ENCODE results near the gene MYL9.

Gene MYL9

DNA sequence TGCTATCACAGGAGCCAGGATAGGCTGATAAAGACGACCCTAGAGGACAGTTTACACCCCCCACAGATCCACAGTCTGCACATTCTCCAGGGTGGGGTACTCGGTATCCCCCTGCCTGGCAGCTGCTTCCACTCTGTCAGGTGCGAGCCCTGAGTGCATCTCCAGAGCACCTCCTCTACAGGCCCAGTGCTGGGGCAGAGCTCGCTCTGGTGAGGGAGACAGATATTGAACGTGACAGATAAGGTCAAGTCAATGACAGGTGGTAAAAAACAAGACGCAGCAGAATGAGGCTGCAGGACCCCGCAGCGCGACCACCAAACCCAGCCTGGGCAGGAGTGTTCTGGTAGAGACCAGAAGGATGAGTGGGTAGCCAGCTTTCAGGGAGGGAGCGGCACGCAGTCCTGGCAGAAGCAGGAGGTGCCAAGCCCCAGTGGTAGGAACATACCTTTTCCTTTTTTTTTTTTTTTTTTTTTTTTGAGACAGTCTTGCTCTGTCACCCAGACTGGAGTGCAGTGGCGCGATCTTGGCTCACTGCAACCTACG, 12.4 kb upstream of the MYL9 start:
- DNase-seq = no peak

DNA sequence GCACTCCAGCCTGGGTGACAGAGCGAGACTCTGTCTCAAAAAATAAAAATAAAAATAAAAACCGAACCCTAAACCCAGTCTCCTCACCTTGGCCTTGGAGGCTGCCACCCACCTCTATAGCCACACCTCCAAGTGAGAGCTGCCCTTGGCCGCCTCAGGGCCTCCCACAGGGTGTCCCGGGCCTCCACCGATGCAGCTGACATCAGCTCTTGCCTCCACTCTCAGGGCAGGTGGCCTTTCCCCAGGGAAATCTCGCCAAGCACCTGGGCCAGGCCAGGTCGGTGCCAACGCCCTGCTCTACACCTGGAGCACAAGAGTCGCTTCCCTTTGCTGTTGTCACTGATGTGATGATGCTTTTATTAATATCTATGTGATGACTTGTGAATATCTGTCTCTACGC, 8.9 kb upstream of the MYL9 start:
- H3K27me3 ChIP-seq (ENCODE audit: insufficient read depth, low read depth, severe bottlenecking) = no peaks in the 10 kb centered on the region
- DNase-seq = no peak
- TF ChIP-seq, protein P1, sequence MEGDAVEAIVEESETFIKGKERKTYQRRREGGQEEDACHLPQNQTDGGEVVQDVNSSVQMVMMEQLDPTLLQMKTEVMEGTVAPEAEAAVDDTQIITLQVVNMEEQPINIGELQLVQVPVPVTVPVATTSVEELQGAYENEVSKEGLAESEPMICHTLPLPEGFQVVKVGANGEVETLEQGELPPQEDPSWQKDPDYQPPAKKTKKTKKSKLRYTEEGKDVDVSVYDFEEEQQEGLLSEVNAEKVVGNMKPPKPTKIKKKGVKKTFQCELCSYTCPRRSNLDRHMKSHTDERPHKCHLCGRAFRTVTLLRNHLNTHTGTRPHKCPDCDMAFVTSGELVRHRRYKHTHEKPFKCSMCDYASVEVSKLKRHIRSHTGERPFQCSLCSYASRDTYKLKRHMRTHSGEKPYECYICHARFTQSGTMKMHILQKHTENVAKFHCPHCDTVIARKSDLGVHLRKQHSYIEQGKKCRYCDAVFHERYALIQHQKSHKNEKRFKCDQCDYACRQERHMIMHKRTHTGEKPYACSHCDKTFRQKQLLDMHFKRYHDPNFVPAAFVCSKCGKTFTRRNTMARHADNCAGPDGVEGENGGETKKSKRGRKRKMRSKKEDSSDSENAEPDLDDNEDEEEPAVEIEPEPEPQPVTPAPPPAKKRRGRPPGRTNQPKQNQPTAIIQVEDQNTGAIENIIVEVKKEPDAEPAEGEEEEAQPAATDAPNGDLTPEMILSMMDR (IDR thresholded peaks at IDR 0.05; ENCODE audit: low read depth, low read length) = no peak
- H3K27ac ChIP-seq = no peak overlapping the region
- peaks cover 7% of the 10 kb centered on the region for H3K36me3 ChIP-seq
- H3K9me3 ChIP-seq (ENCODE audit: severe bottlenecking) = no peaks in the 10 kb centered on the region
- no peak overlapping the region for H3K4me3 ChIP-seq (ENCODE audit: low read depth, low read length)

More for the DNA sequence above, 12.4 kb upstream of the MYL9 start:
- Histone ChIP-seq H3K27me3 (ENCODE audit: insufficient read depth, low read depth, severe bottlenecking) (no peaks in the 10 kb centered on the region), H3K27ac (no peak overlapping the region), H3K9me3 (ENCODE audit: severe bottlenecking) (no peaks in the 10 kb centered on the region), H3K4me3 (ENCODE audit: low read depth, low read length) (no peak overlapping the region), H3K36me3 (peaks cover 32% of the 10 kb centered on the region)
- TF ChIP-seq, protein P1 (IDR thresholded peaks at IDR 0.05; ENCODE audit: low read depth, low read length) = no peak

DNA sequence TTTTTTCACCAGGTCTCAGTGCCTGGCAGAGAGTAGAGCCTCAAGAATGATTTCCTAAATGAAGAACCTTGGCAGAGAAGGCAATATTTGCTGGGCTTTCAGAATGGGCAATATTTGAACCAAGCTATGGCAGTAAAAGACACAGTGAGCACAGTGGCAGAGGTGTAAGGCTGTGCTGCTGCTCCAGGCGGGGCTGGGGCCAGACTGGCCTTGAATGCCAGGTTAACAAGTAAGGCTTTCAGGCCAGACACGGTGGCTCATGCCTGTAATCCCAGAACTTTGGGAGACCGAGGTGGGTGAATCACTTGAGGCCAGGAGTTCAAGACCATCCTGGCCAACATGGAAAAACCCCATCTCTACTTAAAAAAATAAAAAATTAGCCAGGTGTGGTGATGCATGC, 8.5 kb upstream of the MYL9 start:
- DNase-seq = no peak
- H3K27me3 ChIP-seq (ENCODE audit: insufficient read depth, low read depth, severe bottlenecking) = no peaks in the 10 kb centered on the region
- TF ChIP-seq, protein P1 (IDR thresholded peaks at IDR 0.05; ENCODE audit: low read depth, low read length) = no peak
- no peaks in the 10 kb centered on the region for H3K9me3 ChIP-seq (ENCODE audit: severe bottlenecking)
- H3K27ac ChIP-seq = no peak overlapping the region
- H3K36me3 ChIP-seq = peaks cover 4% of the 10 kb centered on the region; the same call in 1 of the 2 replicates
- no peak overlapping the region for H3K4me3 ChIP-seq (ENCODE audit: low read depth, low read length)

DNA sequence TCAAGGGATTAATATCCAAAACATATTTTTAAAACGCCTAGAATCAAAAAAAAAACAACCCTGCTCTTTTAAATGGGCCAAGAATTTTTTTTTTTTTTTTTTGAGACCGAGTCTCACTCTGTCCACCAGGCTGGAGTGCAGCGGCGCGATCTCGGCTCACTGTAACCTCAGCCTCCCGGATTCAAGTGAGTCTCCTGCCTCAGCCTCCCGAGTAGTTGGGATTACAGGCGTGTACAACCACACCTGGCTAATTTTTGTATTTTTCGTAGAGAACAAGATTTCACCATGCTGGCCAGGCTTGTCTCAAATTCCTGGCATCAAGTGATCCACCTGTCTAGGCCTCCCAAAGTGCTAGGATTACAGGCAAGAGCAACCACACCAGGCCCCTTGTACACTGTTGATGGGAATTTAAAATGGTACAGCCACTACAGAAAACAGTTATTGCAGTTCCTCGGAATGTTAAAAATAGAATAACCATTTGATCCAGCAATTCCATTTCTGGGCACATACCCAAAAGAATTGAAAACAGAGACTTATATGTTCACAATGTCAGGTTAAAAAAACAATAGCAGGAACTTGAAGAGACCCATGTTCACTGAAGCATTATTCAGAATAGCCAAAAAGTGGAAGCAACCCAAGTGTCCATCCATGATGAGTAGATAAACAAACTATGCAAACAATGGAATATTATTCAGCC, 3.1 kb upstream of the MYL9 start:
- DNase-seq = no peak
- no peaks in the 10 kb centered on the region for H3K27me3 ChIP-seq (ENCODE audit: insufficient read depth, low read depth, severe bottlenecking)
- TF ChIP-seq, protein P1 (IDR thresholded peaks at IDR 0.05; ENCODE audit: low read depth, low read length) = no peak
- H3K4me3 ChIP-seq (ENCODE audit: low read depth, low read length) = no peak overlapping the region
- no peaks in the 10 kb centered on the region for H3K9me3 ChIP-seq (ENCODE audit: severe bottlenecking)
- H3K27ac ChIP-seq = no peak overlapping the region
- no peaks in the 10 kb centered on the region for H3K36me3 ChIP-seq

DNA sequence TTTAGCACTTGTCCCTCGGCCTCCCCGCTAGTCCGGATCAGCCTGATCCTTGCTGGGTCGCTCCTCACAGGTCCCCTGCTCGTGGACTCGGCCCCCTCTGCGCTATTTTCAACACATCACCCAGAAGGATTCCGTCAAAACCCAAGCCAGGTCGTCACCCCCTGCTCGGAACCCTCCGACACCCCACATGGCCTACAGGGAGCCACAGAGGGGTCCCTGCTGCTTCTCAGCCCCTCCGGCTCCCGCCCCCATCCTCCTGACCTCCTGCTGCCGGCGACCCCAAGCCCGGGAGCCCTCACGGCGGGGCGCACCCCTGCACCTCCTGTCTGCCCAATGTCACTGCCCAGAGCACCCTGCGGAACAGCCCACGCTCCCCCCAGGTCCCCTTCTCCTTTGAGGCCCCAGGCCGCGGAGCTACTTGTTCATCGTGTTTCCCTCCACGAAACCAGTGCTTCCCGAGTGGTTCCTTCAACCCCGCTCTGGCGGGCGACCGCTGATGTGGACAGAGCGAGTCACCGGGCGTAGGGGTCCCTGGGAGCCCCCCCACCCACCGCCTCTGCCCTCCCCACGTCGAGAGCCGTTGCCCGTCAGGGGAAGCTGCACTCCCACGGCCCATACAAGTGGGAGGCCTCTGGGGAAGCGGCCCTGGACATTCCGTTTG, 638 bp upstream of the MYL9 start:
- no peak overlapping the region for H3K4me3 ChIP-seq (ENCODE audit: low read depth, low read length)

More for the DNA sequence above, 638 bp upstream of the MYL9 start:
- no peak overlapping the region for H3K27ac ChIP-seq
- no peaks in the 10 kb centered on the region for H3K36me3 ChIP-seq
- TF ChIP-seq, protein P1 (IDR thresholded peaks at IDR 0.05; ENCODE audit: low read depth, low read length) = no peak
- no peak for DNase-seq
- no peaks in the 10 kb centered on the region for H3K27me3 ChIP-seq (ENCODE audit: insufficient read depth, low read depth, severe bottlenecking)
- no peaks in the 10 kb centered on the region for H3K9me3 ChIP-seq (ENCODE audit: severe bottlenecking)

Measured in WERI-Rb-1 (cell line).